ENCODE measurements around the gene CMPK2. TPM values are rescaled to one million over a fixed set of nuclear protein-coding genes. Genes with fewer than 3 reads are reported as not detected.

The CMPK2 gene
- total RNA-seq, 1 experiment from 2014 or later = 0.52 TPM

- peaks cover 14% of the 10 kb centered on the region for H3K27me3 Mint-ChIP-seq (ENCODE audit: insufficient read depth, unreplicated experiment)
- no peaks in the 10 kb centered on the region for H3K9me3 Mint-ChIP-seq (ENCODE audit: unreplicated experiment)
- H3K9me3 ChIP-seq = 0 out of 2 replicates have a peak, but pooled peaks cover 3% of the 10 kb centered on the region
- ChIA-PET POLR2A (no interaction called here), CTCF (no interaction called here)
- peaks cover 6% of the 10 kb centered on the region for H3K4me1 Mint-ChIP-seq (ENCODE audit: low read depth, unreplicated experiment)
- no TSS peak for BruUV-seq (replicated peaks)
- H3K4me3 ChIP-seq (ENCODE audit: low read depth, low read length) = peak overlapping the region; percentile 61
- no peak overlapping the region for H3K27ac Mint-ChIP-seq (ENCODE audit: unreplicated experiment)
- no peaks in the 10 kb centered on the region for H3K36me3 ChIP-seq (ENCODE audit: control insufficient read depth, insufficient read depth, low read length)
- intact Hi-C loops (cut with micrococcal nuclease; ENCODE audit: unreplicated experiment) = no loop called here
- TF ChIP-seq CTCF (IDR thresholded peaks at IDR 0.05; ENCODE audit: insufficient read depth in 1 of 2, low read depth in 1 of 2, low read length in 1 of 2, severe bottlenecking in 1 of 2, unreplicated experiment in 1 of 2) = no peak
- no peaks in the 10 kb centered on the region for H3K36me3 Mint-ChIP-seq (ENCODE audit: insufficient read depth, unreplicated experiment)
- DNase-seq = no peak
- H3K4me1 ChIP-seq = peaks cover 5% of the 10 kb centered on the region; the same call in 1 of the 2 replicates
- H3K4me3 Mint-ChIP-seq (ENCODE audit: unreplicated experiment) = no peak overlapping the region
- no peaks in the 10 kb centered on the region; the same call in 1 of the 2 replicates for H3K27me3 ChIP-seq (replicated peaks; ENCODE audit: control insufficient read depth, insufficient read depth, low read length)
These were observed 773 bp downstream of the CMPK2 start for GRCh38 chr2:6864923-6865345.

GRCh38 chr2:6864231-6864754, 1.4 kb downstream of the CMPK2 start:
- H3K27me3 Mint-ChIP-seq (ENCODE audit: insufficient read depth, unreplicated experiment) = peaks cover 14% of the 10 kb centered on the region
- peaks cover 6% of the 10 kb centered on the region for H3K4me1 Mint-ChIP-seq (ENCODE audit: low read depth, unreplicated experiment)
- H3K4me1 ChIP-seq = peaks cover 5% of the 10 kb centered on the region; the same call in 1 of the 2 replicates
- H3K27me3 ChIP-seq (replicated peaks; ENCODE audit: control insufficient read depth, insufficient read depth, low read length) = no peaks in the 10 kb centered on the region; the same call in 1 of the 2 replicates
- TF ChIP-seq CTCF (IDR thresholded peaks at IDR 0.05; ENCODE audit: insufficient read depth in 1 of 2, low read depth in 1 of 2, low read length in 1 of 2, severe bottlenecking in 1 of 2, unreplicated experiment in 1 of 2) = no peak
- H3K4me3 Mint-ChIP-seq (ENCODE audit: unreplicated experiment) = no peak overlapping the region
- no peak overlapping the region for H3K4me3 ChIP-seq (ENCODE audit: low read depth, low read length)
- H3K9me3 Mint-ChIP-seq (ENCODE audit: unreplicated experiment) = no peaks in the 10 kb centered on the region
- ChIA-PET CTCF (no interaction called here), POLR2A (no interaction called here)
- H3K36me3 Mint-ChIP-seq (ENCODE audit: insufficient read depth, unreplicated experiment) = no peaks in the 10 kb centered on the region
- no TSS peak for BruUV-seq (replicated peaks)
- intact Hi-C loops (cut with micrococcal nuclease; ENCODE audit: unreplicated experiment) = no loop called here
- peaks cover 9% of the 10 kb centered on the region; the same call in 1 of the 2 replicates for H3K9me3 ChIP-seq
- DNase-seq = no peak
- H3K27ac Mint-ChIP-seq (ENCODE audit: unreplicated experiment) = no peak overlapping the region
- no peaks in the 10 kb centered on the region for H3K36me3 ChIP-seq (ENCODE audit: control insufficient read depth, insufficient read depth, low read length)

GRCh38 chr2:6863792-6864191, 1.9 kb downstream of the CMPK2 start:
- Mint-ChIP-seq H3K4me3 (ENCODE audit: unreplicated experiment) (no peak overlapping the region), H3K4me1 (ENCODE audit: low read depth, unreplicated experiment) (peaks cover 6% of the 10 kb centered on the region), H3K9me3 (ENCODE audit: unreplicated experiment) (peaks cover 4% of the 10 kb centered on the region), H3K27me3 (ENCODE audit: insufficient read depth, unreplicated experiment) (peaks cover 14% of the 10 kb centered on the region), H3K27ac (ENCODE audit: unreplicated experiment) (no peak overlapping the region), H3K36me3 (ENCODE audit: insufficient read depth, unreplicated experiment) (no peaks in the 10 kb centered on the region)
- Histone ChIP-seq H3K9me3 (peaks cover 9% of the 10 kb centered on the region; the same call in 1 of the 2 replicates), H3K27me3 (replicated peaks; ENCODE audit: control insufficient read depth, insufficient read depth, low read length) (no peaks in the 10 kb centered on the region; the same call in 1 of the 2 replicates), H3K4me1 (peaks cover 5% of the 10 kb centered on the region; the same call in 1 of the 2 replicates), H3K4me3 (ENCODE audit: low read depth, low read length) (no peak overlapping the region), H3K36me3 (ENCODE audit: control insufficient read depth, insufficient read depth, low read length) (no peaks in the 10 kb centered on the region)
- ChIA-PET POLR2A (no interaction called here), CTCF (no interaction called here)
- BruUV-seq (replicated peaks) = no TSS peak
- no peak for DNase-seq
- no peak for TF ChIP-seq CTCF (IDR thresholded peaks at IDR 0.05; ENCODE audit: insufficient read depth in 1 of 2, low read depth in 1 of 2, low read length in 1 of 2, severe bottlenecking in 1 of 2, unreplicated experiment in 1 of 2)
- intact Hi-C loops (cut with micrococcal nuclease; ENCODE audit: unreplicated experiment) = no loop called here

Measured in Caco-2 (cell line).